Left colon (tissue), 2 donors: Measurements from ENCODE around the gene SASH1. TPM values are rescaled to one million over a fixed set of nuclear protein-coding genes. Genes with fewer than 3 reads are reported as not detected.
A peak's percentile ranks its signal among the peaks of the same experiment; 100 is the strongest.

ENCODE experiments used
- ATAC-seq: fragments of 200-7000 bp; cut with Tn5 transposase; one replicate; pipeline ENCODE4 v1.9.1; 2020; ENCODE audit warnings: mild to moderate bottlenecking, moderate library complexity
- DNase-seq, 2 donors: peaks; one replicate each; pipeline ENCODE4 v3.0.0-alpha.2; 2020
- intact Hi-C, 2 donors: fragments of 100-400 bp; cut with DNase I in 1 of 2; cut with micrococcal nuclease in 1 of 2; formaldehyde crosslinking; loops; one replicate each; pipeline versions ENCODE4 v1.11.2 to v1.14.0; 2022; cut with DNase I, micrococcal nuclease
- total RNA-seq, 2 donors: library from RNA; stranded (reverse); fragmentation: NEBNext Ultra II Directional; extraction: Animal tissue kit (Norgen Biotek cat#: 25700); gene quantifications; one replicate each; pipeline ENCODE4 v1.2.1, GENCODE V29; 2021
- donor health status: DM: no; HTN: no; CAD: no.
- donor health status: DM: yes; HTN: yes; CAD: no.

SASH1 gene
- total RNA-seq, 2 donors from 2014 or later = 19.6 to 24.4 TPM

DNA sequence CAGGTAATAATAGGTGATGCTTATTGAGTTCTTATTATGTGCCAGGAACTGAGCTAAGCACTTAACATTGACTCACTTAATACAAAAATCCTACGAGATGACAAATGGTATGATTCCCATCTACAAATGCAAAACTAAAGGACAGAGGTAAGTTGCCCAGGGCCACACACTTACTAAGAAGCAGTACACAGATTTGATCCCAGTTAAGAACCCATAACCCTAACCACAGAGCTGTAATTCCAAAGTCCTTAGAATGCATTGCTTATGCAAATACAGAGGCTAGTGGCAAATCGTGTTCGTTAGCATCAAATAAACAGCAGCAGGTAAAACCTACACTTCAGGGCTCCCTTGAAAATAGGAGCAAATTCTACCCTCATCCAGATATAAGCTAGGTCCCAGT lies 104.0 kb downstream of the SASH1 start:
- ATAC-seq (no peak), DNase-seq (no peak)
- intact Hi-C loops = no loop called here

GRCh38 chr6:148447521-148448230 lies 105.0 kb downstream of the SASH1 start:
- intact Hi-C loops = no loop called here
- DNase-seq = no peak
- no peak for ATAC-seq

DNA sequence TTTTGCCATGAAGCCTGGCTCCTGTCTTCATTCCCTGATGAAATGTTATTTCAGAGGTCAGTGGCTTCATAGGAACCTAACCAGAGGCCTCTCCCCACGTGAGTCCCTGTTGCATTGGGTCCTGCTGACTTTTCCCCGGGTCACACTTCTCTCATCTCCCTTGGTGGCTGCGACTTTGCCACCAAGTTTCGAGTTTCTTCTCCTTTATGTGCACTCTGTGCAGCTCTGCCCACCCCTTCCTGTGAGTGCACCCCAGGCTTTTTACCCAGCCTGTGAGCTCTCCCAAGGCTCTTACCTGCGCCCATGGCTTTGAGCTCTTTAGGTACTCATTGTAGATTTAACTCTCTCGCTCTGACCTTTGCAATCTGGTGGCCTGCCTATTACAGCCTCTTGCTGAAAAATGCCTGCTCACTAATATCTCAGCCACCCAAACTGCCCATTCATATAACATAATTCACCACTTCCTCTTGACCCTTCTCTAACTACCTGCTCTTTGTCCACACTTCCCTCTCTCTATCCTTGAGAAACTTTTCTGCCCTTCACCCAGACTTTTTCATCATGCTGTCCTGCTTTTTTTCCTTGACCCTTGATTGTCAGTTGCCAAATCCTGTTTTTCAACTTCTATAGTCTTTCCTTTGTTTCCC lies 105.9 kb downstream of the SASH1 start:
- intact Hi-C loops = no loop called here
- DNase-seq (no peak), ATAC-seq (no peak)

GRCh38 chr6:148450866-148451265 lies 108.2 kb downstream of the SASH1 start:
- DNase-seq = no peak
- intact Hi-C loops = no loop called here
- no peak for ATAC-seq

DNA sequence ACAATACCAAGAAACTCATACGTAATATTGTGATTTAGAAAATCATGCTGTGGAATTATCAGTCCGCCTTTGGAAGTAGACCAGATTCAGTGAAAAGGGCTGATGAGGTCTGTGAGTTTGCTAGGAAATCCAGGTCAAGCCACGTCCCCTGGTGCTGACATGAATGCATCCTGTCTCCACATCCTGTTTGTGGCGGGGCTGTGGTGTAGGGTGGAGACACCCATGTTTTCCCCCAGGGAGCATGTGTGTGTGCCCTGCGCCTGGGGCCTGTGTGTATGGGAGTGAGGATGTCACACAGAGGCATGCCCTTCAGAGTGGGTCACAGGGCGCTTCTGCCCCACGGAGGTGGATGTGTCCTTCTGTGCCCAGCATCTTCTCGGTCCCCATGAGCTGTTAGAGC lies 109.1 kb downstream of the SASH1 start:
- ATAC-seq = no peak
- intact Hi-C loops = no loop called here

DNA sequence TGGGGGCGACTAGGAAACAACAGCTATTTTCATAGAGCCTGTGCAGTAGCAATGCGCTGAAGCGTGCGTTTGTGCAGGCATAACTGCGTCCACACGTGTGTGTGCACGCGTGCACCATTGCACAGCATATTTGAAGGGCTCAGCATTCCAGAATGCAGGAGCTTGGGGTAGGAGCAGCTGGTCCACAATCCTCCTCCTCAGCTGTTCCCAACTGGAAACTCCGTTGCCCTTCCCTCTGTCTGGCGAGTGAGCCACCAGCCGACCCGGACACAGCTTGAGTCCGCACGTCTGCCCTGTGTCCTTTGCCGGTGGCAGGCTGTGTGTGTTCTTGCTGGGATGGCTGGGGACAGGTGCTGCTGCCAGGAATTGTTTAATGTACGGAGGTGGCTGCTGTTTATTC lies 110.2 kb downstream of the SASH1 start:
- no peak for ATAC-seq
- DNase-seq = no peak
- intact Hi-C loops = no loop called here

More for the DNA sequence above, 109.1 kb downstream of the SASH1 start:
- no peak for DNase-seq

DNA sequence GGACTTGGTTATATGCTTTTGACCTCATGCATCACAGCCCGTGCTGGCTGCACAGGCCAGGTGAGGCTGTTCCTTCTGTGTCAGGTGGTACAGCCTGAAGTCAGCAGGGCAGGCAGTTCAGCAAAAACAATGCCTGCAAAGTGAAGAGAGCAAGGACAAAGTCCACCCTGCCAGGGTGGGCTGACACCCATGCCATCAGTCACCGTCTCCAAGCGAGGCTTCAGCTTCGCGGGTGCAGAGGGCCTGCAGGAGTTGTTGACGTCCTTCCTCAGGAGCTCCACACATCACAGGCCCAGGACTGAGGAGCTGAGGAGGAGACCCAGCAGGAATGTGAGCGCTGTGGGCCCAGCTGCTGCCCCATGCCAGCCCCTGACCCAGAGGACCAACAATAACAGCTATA lies 111.3 kb downstream of the SASH1 start:
- no peak for DNase-seq
- intact Hi-C loops = no loop called here
- no peak for ATAC-seq

DNA sequence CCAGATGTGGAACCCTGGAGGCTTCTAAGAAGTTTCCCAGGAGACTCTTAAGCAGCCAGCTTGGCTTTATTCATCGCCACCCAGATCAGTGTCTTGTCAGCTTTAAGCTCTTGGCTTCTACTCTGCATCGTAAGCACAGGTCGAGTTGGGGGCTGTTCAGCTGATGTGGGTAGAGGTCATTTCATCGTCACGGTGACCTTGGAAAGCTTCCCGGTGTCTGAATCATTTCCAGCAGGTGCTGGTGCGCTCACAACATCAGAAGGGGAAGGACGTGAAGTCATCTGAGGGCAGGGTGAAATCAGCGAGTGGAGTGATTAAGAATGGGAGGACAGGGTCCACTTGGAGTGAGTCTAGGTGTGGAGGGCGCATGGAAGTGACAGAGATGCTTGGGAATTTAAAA lies 112.6 kb downstream of the SASH1 start:
- intact Hi-C loops = no loop called here
- ATAC-seq = no peak
- DNase-seq = no peak

GRCh38 chr6:148455674-148456558 lies 113.3 kb downstream of the SASH1 start:
- DNase-seq = no peak
- intact Hi-C loops = no loop called here
- ATAC-seq = no peak

DNA sequence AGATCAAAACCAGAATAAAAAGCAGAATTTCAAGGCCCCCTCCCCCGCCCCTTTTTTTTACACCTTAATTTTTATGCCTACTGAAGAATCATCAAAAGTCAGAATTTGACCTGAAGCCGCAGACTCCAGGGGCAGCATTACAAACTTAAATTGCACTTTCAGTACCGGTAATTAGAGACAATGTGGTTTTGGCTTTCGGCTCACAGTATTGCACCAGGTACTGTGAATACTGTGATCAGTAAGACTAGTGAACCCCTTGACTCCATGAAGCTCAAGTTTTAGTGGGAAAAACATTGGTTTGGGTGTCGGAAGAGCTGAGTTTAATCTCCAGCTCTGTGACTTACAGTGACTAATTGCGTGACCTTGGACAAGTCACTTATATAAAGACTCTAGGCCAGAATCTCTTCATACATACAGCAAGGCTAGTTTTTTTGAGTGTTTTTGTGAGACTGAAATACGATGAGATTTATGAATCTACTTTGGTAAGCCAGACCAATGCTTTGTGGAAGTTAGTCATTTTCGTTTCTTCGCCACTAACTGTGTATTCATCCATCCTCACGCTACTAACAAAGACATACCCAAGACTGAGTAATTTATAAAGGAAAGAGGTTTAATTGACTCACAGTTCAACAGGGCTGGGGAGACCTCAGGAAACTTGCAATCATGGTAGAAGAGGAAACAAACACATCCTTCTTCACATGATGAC lies 114.7 kb downstream of the SASH1 start:
- intact Hi-C loops = no loop called here
- ATAC-seq = no peak

GRCh38 chr6:148457843-148458159 lies 115.2 kb downstream of the SASH1 start:
- DNase-seq (no peak), ATAC-seq (no peak)
- intact Hi-C loops = no loop called here

More for the DNA sequence above, 114.7 kb downstream of the SASH1 start:
- no peak for DNase-seq

GRCh38 chr6:148459238-148459637 lies 116.6 kb downstream of the SASH1 start:
- DNase-seq (no peak), ATAC-seq (no peak)
- intact Hi-C loops = no loop called here

- no peak for ATAC-seq
- intact Hi-C loops = no loop called here
- no peak for DNase-seq
Measured at GRCh38 chr6:148460876-148461646, 118.4 kb downstream of the SASH1 start.

DNA sequence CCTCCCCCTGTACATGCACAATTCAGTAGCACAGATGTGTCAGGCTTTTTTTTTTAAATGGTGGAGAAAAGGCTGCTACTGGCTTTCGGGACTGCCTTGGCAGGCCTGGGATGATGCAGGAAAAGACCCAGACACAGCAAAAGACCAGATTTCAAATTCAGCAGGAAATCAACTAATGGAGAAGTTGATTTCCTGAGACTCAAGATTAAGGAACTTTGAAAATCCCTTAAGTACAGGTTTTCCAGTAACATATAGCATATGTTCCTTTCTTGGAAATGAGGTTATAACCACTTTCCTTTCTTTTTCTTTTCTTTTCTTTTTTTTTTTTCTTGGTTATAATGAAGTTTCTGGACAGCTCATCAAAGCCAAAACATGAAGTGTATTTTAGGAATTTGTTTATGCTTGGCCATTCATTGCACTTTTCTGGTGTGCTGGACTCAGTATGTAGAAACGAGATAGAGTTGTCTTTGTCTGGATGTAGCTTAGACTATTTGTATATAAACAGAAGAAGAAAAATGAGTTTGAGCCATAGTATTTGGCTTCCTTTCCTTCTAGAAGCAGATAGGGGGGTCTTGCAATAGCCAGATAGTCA lies 119.4 kb downstream of the SASH1 start:
- DNase-seq (no peak), ATAC-seq (no peak)
- intact Hi-C loops = no loop called here

- DNase-seq (no peak), ATAC-seq (no peak)
- intact Hi-C loops = no loop called here
Measured at GRCh38 chr6:148463671-148464070, 121.0 kb downstream of the SASH1 start.

- DNase-seq = peak in 1 of 2 donors; percentile 62
- intact Hi-C loops = loop anchor here (5.0 kb wide), 2 partner anchors 282 to 287 kb away; no protein-coding TSS in a partner anchor
- ATAC-seq = peak; percentile 58
Measured at GRCh38 chr6:148464319-148465010, 121.8 kb downstream of the SASH1 start.

DNA sequence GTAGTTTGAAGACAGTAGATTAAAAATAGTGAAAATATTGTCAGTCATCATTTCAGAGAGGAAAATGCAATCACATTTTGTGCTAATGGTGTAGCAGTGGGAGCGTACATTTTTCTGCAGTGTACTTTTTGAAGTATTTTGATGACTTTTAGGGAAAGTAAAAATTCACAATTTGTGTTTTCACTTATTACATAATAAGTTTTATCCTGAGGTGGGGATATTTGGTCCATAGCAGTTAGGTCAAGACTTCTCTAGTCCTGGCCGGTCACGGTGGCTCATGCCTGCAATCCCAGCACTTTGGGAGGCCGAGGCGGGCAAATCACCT lies 122.3 kb downstream of the SASH1 start:
- intact Hi-C loops = loop anchor here (5.0 kb wide), 2 partner anchors 283 to 288 kb away; no protein-coding TSS in a partner anchor
- DNase-seq (no peak), ATAC-seq (no peak)

GRCh38 chr6:148465670-148466069 lies 123.0 kb downstream of the SASH1 start:
- ATAC-seq (no peak), DNase-seq (no peak)
- intact Hi-C loops = loop anchor here (5.0 kb wide), 2 partner anchors 283 to 288 kb away; no protein-coding TSS in a partner anchor
